ENCODE measurements around the gene SYT6.

GRCh38 chr1:114040273-114041015 lies 113.2 kb downstream of the SYT6 start:
- TF ChIP-seq CTCF (IDR thresholded peaks at IDR 0.05) (no peak), POLR2A (IDR thresholded peaks at IDR 0.05) (no peak), EP300 (IDR thresholded peaks at IDR 0.05) (peak in 1 of 2 donors; percentile 75)
